Fibroblast of peridontal ligament (primary cell): ENCODE data around the gene ALK.

Experiments used
- DNase-seq: peaks from one replicate; pipeline ENCODE4 v3.0.0-alpha.2; 2010; ENCODE audit errors: extremely low read depth

ALK gene

DNA sequence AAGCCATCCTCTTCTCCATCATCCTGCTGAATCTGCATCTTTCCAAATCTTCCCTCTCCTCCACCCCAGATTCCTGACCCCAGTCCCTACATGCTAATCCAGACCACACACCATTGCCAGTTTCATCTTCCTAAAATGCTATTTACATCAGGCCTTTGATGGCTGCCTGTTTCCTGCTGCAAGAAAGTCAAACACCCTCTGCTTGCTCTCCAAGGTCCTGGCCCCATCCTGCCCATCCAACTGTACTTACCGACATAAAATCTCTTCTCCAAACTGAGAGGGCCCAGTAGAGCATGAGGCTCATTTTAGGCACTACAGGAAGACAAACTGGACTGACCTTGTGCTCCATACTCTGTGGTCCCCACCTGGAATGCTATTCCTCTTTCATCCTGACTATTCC is 19.0 kb downstream of the ALK start:
- DNase-seq: no peak

DNA sequence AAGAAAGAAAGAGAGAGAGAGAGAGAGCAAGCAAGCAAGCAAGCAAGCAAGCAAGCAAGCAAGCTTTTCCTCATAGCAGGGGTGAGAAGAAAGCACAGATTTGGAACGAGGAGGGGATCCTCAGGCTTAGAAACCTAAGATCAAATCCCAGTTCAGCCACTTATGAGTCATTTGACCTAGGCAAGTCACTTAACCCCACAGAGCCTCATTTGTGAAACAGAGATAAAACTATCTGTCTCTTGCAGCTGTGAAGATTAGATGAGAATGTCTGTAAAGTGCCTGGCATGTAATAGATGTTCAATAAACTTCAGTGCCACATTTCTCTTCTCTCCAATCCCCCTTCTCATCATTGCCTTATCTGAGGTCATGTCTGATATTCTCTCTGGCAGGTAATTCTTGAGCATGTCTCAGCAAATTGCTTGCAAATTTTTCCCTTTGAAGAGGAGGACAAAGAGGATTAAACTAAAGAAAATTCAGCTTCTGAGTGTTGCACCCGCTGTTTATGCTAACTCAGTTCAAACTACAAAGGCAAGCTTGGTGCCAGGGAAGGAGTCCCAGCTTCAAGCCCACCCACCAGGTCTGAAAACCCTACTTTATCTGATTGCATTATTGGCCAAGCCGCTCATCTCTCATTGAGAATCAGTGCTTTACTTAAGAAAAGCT is 20.3 kb downstream of the ALK start:
- DNase-seq: no peak

DNA sequence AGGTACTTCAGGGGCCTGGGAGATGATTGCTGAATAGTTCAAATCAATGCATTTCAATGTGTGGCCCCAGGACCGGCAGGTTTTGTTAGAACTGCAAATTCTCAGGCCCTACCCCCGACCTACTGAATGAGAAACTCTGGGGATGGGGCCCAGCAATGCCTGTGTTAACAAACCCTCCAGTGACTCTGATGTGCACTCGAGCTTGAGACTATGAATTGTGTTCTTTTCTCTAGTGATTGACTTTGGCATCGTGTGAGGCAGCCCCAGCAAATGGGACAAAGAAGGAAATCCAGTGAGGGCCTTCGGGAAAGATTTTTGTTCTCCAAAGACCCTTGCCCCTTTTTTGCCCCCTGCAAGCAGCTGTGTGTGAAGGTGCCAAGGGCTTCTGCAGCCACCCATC is 22.4 kb downstream of the ALK start:
- DNase-seq: no peak

DNA sequence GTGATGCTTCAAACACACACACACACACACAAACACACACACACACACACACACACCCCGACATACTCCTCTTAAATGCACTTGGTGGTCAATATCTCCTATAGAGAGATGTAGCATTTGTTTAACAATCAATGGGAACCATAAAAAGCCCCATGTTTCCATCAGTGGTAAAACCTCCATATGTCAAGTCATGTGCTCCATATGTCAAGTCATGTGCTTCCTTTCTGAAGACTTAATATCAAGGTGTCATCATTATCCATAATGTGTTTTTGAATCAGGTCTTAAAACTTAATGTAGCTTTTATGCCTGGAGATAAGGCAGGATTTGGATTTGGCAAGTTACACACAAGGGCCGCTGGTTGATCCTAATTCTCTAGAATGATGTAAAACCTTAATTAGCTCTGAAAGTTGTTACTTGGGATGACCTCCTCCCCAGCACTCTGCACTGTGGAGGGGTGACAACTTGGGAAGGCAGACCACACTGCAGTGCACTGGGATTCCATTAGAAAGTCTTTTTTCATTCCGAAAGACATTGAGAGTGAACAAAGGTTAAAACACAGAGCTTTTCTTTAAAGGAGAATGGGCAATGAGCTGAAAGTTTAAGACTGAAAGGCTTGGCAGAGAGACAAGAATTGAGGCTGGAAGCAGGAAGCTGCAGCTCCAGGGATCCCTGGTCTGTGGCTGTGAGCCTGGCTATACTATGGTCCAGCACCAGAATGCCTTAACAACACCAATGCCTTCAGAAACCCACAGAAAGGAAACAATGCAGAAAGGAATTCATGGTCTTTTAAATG is 26.4 kb downstream of the ALK start:
- no peak for DNase-seq

DNA sequence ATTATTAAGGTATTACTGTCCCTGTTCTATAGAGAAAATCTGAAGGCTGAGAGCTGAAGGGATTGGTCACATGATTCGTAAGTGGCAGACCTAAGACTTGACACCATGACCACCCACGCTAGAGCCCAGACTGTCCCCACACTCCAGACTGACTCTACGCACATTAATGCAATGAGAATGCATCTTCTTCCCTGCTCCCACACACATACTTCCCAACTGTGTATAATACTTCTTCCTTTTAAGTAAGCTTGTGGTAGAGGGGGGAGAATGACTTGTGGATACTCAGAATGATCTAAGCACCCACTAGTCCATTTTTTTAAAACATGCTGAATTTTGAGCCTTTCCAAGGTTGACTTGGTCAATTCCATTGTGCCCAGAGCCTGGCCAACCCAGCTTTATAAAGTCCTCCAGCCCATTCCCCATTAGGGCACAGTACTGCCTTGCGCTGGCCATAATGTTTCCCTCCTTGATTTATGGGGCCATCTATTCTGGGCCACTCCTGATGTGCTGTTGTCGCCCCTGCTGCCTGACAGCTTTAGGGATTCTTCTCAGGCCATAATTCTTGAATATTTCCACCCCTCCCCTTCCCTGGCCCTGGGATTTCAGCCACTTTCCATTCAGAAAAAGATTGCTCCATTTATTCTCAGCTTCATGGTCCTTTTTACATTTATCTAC is 28.7 kb downstream of the ALK start:
- no peak for DNase-seq

DNA sequence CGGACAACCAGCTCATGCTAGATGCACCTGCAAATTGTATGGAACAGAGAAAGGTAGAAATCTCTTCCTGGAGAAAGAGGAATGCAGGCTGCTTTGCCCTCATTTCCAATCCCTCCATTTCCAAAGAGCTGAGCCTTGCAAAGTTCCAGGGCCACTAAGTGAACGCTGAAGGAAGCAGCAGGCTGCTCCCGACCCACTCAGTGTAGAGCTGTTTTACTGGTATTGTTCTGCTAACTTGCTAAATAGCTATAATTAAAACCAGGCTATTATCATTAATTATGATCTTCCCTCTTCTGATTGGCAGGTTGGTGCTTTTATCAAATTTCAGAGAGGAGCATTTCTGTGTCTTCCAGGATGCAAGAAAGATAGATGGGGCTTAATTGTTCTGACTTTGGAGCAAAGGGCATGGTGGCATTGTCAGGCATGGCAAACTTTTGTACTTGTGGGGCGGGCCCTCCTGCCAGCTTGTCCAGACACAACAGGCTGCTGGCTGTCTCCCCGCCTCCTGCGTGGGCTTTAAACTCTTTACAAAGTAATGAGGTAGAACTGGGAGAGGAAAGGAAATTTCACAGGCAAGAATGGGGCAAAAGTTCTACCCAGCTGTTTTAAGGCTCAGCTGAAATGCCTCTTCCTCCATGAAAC is 40.2 kb downstream of the ALK start:
- no peak for DNase-seq

DNA sequence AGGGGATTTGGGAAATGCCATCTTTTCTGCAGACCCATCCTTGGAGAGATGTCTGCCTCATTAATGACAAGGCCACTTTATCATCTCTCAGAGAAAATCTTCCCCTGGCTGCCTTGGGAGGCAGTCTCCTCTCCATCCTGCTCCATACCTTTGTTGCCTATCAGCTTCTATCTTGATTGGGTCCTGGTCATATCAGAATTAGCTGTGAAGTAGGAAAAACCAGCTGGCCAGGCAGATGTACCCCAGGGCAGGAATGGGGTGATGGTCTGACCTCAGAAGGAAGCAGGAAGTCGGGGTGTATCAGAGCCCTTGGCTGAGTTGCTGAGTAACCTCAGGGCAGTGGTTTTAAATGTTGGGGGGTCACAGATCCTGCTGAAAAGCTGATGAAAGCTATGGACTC is 41.3 kb downstream of the ALK start:
- no peak for DNase-seq

DNA sequence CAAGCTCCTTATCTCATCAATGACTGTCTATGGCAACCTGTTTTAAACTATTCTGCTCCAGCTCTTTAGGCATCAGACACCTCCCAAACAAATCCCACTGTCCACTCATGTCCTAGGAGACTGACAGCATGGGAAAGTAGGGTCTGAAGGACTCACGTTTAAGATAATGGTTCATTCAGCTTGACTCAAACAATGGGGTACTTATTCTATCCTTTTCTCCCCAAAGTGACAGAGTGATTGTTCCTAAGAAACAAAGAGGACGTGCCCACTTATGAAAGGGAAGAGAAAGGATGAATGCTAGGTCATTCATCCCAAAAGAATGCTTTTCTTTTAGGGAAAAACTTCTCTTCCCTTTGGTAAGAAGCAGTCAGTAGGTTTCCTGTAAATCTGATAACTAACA is 41.9 kb downstream of the ALK start:
- DNase-seq: no peak

DNA sequence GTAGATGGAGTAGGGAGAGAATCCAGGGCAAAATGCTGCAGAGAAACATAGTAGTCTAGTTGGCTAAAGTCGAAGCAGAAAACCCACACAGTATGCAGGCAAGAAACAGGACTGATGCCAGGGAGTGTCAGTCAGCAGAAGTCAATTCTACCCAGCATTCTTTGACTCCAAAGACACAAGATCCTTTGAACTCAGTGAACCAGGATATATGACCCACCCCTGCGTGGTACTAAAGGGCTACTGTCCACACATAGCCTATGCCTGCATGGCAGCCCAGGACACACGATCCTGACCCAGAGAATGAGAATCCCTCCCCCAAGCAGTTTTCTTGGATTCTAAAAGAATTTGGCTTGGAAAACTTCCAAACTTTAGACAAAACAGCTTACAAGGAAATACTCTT is 42.5 kb downstream of the ALK start:
- DNase-seq: no peak

DNA sequence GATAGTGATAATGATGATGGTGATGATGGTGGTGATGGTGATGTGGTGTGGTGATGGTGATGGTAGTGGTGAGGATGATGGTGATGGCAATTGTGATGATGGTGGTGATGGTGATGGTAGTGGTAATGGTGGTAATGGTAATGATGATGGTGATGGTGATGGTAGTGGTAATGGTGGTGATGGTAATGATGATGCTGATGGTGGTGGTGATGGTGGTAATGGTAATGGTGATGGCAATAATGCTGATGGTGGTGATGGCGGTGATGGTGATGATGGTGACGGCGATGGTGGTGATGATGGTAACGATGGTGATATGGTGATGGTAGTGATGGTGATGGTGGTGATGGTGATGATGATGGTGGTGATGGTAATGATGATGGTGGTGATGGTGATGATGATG is 45.0 kb downstream of the ALK start:
- DNase-seq: no peak

DNA sequence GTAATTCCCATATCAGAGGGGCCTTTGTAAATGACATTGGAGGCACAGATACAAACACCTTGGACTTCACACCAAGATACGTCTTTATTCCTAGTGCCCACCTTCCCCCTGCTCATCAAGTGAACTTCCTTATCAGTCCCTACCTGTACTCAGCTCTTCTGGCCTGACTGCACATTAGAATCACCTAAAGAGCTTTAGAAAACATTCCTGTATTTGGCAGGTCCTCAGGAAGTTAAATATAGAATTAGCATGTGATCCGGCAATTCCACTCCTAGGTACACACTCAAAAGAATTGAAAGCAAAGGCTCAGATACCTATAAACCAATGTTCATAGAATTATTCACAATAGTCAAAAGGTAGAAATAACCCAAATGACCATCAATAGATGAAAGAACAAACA is 46.6 kb downstream of the ALK start:
- DNase-seq: no peak

DNA sequence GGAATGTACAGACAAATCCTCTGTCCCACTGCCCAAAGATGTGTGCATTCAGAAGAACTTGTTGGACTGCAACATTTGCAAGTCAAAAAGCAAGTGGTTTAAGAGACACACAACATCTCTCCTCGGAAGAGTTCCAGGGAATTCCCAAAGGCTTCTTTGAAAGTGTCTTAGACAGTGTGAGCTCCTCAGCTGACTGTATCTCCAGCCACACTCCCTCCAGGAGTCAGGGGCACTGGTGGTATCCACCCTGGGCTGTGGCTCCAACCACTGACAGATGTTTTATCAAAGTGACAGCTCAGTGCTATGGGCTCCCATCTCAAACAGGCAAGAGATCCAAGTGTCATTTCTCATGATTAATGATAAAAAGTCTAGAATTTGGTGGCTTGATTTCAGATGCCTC is 48.5 kb downstream of the ALK start:
- DNase-seq: no peak

DNA sequence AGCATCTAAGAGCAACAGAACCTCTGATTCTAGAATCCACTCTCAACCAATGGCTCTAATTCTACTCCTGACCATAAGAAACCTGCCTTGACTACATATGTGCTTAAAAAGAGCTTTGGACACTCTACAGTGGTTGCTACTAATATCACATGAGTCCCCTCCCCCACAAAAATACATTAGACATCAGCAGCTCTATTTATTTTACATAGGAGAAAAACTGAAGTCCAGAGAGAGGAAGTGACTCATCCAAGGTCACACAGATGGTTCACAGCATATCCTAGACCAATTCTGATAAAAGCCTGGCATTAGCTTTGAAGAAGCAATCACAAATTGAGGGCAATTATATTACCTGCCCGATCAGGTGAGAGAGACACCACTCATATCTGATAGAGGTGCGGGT is 49.8 kb downstream of the ALK start:
- DNase-seq: no peak

DNA sequence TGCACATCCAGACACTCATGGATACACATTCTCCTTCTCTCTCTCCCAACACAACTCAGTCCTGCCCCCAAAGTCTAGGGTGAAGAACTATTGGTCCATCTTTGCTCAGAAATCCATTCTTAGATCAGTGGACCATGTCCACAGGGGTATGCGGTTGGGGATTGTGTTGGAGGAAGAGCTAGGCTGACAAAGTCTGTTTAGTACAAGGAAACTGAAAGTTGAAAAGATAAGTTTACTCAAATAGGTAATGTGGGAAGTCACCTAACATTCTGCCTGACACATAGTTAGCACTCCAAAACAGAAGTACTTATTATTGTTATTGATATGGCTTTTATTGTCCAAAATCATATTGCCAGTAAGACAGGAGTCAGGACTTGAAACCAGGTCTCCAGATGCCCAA is 55.9 kb downstream of the ALK start:
- DNase-seq: no peak

DNA sequence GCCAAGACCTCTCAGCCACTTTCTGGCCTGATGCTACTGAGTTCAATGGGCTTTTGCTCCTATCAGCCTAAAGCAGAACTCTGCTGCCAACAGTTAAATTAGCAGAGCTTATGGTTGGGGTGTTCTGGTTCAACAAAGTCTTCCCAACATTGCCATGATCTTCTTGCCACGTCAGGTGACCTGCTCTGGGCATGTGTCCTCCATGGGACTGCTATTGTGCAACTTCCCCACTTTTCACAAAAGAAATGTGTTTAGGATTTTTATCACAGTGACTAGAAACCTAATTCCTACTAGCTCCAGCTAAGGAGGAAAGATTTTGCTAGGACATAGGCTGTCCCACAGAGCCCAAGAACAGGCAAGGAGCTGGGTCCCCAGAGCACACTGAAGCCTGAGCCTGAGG is 56.4 kb downstream of the ALK start:
- no peak for DNase-seq

DNA sequence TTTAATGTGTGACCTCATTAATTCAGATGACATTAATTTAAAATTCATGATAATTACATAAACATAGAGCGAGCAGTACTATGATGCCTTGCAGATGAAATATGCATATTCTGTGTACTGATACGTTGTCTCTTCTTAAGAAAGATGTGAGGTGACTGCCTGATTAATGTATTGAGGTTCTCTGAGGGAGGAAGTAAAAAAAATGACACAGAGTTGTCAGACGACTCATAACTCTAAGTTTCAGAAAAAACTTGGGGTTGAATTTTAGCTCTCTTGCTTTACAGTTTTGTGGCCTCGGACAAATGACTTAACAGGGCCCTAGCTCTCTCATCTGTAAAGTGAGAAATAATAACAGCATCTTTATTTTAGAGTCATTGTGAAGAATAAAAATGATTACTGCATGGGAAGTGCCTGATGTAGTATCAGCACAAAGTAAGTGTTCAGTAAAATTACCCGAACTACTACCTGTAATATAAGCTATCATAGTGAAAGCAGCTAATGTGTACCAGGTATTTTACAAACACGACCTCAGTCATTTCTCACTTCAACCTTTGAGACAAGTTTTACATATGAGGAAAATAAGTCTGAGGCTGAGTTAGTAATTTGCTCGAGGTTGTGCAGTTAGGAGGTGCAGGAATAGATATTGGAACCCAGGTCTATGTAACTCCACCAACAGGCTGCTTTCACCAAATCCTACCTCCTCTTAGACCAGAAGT is 65.3 kb downstream of the ALK start:
- DNase-seq: no peak

DNA sequence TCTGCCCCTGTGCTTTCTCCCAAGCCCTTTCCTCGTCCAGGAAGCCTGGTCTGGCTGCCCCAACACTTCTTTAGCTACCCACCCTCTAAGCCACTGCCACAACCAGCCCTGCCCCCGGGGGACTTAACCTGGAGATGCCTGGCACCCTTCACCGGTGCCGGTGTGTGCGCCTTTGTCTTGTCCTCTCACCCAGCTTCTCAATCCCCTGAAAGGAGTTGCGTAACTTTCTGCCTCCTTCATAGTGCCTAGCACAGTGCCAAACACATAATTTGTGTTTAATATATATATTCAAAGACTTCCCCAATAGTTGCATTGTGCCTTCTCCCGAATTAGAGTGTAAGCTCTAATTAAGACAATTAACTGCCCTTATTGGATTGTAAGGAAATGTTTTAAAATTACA is 70.6 kb downstream of the ALK start:
- no peak for DNase-seq

DNA sequence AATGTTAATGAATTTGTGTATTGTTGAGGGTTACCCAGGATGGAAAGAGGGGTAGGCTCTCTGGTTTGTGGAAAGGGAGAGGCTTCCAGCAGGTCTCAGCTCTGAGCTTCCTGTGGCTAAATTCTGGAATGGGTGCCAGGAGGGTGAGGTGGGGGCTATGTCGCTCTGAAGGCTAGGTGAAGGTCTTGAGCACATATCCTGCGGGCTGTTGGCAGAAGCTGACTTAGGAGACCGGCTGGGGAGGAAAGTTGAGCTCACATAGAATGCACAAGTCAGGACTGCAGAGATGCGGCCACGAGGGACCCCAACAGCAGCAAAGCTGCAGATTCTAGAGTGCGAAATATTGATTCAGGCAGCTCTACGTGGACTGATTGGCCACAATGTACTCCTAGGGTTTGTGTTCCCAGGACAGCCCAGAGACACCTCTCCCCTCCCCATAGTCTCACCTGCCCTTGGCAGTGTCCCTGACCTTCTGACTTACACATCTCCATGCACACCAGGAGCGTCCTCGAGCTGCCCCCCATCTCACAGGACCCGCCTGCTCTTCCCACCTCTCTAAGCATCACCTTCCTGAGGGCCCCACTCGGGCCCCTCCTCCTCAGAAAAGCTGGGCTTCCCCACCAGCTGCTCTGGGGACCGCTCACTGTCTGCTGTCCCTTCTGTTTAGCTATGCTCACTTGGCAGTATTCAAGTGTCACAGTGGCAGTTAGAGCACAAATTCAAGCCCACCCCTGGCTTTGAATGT is 72.6 kb downstream of the ALK start:
- DNase-seq: no peak

DNA sequence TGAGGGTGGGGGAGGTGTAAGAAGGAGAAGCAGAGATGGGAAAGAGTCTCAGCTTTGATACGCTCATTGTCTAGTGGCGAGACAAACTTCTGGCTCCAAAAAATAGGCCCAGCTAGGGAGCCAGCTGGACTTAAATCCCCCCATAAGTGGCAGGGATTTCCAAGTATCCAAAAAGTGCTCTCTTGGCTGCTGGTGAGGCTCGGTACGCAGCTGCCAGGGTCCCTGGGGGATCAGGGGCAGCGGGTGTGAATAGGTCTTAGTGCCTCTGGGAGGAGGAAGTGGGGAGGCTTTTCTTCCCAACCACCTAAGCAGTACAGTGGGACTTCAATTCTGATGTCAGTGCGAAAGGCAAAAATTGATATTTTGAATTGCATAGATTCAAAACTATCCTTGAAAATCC is 73.5 kb downstream of the ALK start:
- DNase-seq: no peak

DNA sequence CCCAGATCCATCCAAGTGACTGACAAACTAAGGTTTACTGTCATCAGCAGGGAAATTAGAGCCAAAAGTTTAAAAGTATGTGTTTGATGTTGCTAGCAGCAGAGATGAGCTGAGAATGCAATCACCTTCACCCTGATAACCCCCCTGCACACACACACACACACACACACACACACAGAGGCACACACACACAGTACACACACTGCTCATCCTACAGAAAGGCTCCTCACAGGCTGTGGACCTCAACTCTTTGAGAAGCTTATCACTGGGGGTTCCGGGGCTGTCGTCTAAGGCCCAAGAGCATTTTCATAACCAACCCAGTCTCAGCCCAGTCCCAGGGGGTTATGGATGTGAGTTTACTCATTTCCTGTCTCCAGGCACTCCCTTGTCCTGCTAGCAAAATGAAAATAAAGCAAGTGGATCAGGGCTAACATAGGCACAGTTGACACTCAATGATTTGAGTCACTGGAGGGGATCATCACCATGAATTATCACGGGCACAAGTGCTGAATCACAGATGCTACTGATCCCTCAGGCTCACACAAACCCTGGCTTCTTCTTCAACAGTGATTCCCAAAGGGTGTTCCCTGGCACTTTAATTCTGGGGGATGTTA is 76.6 kb downstream of the ALK start:
- no peak for DNase-seq
